PC-3 (cell line): ENCODE results near the gene PACRG.

Experiments
- EZH2 ChIP-seq: fragments of 300-600 bp; sonication (generic); IDR thresholded peaks from one replicate; pipeline ENCODE4 v1.6.1; 2017; ENCODE audit warnings: antibody characterized with exemption, mild to moderate bottlenecking, low read length; ENCODE audit not compliant: unreplicated experiment
- TF ChIP-seq, protein P1 (sequence below): fragments of 300-600 bp; sonication (generic); conservative IDR thresholded peaks from 2 replicates; pipeline ENCODE4 v1.5.1; 2017; ENCODE audit warnings: antibody characterized with exemption, low read depth, mild to moderate bottlenecking, low read length

DNA sequence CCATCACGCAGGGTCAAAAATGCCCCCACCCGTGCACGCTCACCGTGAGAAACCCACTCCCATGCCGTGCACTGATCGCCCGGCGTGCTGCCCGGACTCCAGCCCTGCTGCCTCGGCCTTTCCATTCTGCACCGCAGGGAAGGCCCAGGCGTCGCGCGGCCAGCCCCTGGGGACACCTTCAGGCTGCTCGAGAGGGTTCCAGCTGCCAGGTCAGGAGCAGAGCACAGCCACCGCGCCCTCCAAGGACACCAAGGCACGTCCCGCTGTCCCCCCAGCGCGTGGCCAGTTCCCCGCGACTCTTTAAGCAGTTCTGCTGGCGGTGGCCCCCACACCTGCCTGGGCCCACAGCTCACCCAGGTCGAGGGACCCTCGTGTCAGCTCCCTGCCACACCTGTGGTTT is 372.5 kb downstream of the PACRG start:
- TF ChIP-seq, protein P1, sequence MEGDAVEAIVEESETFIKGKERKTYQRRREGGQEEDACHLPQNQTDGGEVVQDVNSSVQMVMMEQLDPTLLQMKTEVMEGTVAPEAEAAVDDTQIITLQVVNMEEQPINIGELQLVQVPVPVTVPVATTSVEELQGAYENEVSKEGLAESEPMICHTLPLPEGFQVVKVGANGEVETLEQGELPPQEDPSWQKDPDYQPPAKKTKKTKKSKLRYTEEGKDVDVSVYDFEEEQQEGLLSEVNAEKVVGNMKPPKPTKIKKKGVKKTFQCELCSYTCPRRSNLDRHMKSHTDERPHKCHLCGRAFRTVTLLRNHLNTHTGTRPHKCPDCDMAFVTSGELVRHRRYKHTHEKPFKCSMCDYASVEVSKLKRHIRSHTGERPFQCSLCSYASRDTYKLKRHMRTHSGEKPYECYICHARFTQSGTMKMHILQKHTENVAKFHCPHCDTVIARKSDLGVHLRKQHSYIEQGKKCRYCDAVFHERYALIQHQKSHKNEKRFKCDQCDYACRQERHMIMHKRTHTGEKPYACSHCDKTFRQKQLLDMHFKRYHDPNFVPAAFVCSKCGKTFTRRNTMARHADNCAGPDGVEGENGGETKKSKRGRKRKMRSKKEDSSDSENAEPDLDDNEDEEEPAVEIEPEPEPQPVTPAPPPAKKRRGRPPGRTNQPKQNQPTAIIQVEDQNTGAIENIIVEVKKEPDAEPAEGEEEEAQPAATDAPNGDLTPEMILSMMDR: no peak
- TF ChIP-seq EZH2: no peak
